Stimulated activated CD8-positive, alpha-beta memory T cell treated with anti-CD3 and anti-CD28 coated beads, Interleukin-2, amount 100 ng/mL, for 48 hours (primary cell): Measurements from ENCODE around the gene TLE4.
"Not testable (repeated sequence)": the region's sequence is repeated elsewhere in the genome, so short reads cannot be mapped to it uniquely, and the experiment has no call there.

Source experiments
- DNase-seq, 2 donors: peaks; one replicate each; pipeline ENCODE4 v3.0.0-alpha.2; 2020; ENCODE audit warnings: low read depth in 2 of 2

Gene TLE4

DNA sequence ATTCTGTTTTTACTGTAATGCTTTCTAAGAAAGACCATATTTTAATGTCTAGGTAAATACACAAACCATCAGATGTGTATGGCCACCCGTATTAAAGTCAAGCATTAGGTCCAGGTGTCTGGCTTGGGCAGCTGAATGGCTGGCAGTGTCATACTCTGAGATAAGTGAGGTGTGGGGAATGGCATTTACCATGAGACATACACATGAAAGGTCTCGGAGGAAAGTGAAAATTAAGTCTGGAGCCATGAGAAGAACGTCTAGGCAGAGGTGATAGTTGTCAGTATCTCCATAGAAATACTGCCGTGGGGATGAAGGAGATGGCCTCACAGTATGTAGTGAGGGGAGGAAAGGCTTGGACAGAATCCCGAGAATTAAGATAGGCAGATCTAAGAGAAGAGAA is 164.3 kb downstream of the TLE4 start:
- DNase-seq = no peak

DNA sequence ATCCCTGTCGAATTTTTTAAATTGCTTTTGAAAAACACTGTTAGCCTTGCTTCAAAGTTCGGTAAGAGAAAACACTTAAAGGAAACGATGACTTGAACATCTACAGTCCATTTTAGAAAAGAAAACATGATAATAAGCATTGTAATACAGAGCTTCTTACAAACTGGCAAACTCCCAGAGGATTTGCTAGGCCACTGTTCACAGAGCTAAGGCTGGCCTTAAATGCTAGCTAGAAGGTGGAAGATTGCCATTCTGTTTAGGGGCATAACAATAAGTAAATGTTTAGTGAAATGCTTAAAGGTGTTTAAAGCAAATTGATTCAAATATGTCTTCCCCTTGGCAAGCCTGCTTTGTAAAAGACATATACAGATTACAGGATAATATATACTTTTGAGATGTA is 169.6 kb downstream of the TLE4 start:
- no peak for DNase-seq

DNA sequence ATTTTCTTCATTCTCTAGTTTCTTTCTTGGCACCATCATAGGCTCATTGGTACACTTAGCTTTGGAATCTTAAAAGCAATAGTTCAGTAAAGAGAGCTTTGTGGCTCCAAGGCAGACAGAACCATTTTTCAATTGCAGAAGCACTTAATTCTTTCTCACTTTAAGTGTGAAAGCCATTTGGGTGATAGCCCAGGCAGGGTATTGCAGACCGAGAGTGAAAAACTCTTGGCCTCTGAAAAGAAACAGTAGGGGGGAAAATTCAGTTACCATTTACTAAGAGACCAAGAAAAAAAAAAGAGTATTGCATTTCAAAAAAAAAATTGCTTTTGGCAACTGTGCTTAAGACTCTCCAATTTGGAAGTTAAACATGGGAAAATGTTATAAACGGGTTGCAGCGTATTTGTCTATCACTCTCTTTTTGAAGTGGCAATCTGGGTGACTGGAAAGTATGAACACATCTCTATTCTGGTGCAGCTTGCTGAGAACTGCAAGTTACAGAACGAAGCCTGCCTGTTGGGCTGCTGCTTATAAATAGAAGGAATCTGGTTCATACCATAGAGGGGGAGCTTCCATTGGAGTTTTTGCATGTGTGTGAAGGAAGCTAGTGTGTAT is 170.5 kb downstream of the TLE4 start:
- no peak for DNase-seq

DNA sequence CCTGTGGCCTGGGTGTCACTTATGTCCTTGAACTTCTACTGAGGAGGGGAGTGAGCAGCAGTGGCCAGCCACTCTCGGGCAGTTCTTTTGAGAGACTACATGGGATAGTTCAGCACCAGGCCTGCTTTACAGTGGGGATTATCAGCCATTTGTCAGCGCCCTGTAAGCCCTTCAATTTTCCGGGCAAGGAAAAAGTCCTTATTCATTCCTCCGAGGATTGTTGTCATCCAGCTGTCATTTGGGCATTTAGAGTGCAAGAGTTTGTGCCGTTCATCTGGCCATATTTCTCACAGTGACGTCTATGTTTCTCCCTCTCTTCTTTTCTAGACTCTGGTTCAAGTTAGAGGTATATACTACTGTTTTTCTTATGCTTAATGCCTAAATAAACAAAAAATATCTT is 172.8 kb downstream of the TLE4 start:
- no peak for DNase-seq

DNA sequence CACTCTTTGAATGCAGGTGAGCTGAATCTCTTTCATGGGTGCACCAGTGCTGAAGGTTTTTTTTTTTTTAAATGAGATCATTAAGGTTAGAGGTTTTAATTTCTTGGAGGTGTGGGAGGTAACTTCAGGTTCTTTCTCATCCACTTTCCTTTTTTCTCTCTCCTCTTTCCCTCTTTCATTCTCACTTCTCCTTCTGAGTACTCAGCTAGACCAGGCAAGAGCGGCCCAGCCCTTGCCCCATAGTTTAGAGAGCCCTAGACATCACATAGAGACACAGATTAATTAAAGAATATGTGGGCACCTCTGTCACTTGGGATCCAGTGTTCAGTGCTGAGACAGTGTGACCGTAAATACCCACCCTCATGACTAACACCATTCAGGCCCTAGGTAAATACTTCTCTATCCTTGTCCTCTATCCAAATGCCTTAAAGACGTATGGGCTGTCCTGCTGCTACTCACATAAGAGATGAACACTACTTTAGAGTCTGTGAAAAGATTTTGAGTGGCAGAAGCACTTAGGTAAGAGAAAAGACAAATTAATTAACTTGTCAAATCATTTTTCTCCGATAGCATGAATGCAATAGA is 174.1 kb downstream of the TLE4 start:
- no peak for DNase-seq

DNA sequence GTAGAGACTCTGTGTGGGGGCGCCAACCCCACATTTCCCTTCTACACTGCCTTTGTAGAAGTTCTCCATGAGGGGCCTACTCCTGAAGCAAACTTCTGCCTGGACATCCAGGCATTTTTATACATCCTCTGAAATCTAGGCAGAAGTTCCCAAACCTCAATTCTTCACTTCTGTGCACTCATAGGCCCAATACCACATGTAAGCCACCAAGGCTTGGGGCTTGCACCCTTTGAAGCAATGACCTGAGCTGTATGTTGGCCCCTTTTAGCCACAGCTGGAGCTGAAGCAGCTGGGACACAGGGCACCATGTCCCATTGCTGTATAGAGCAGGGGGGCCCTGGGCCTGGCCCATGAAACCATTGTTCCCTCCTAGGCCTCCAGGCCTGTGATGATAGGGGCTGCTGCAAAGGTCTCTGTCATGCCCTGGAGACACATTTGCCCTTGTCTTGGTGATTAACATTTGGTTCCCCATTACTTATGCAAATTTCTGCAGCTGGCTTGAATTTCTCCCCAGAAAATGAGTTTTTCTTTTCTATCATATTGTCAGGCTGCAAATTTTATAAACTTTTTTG is 180.2 kb downstream of the TLE4 start:
- not testable (repeated sequence) for DNase-seq

DNA sequence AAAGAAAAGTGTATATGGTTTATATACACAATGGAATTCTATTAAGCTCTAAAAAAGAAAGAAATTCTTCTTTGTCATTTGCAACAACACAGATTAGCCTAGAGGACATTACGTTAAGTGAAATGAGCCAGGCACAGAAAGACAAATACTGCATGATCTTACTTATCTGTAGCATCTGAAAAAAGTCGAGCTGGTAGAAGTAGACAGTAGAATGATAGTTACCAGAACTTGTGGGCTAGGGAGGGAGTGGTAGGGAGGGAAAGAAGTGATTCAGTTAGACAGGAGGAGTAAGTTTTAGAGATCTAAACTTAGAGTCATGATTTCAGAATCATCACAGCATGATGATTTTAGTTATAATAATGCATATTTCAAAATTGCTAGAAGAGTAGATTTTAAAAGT is 184.6 kb downstream of the TLE4 start:
- no peak for DNase-seq

DNA sequence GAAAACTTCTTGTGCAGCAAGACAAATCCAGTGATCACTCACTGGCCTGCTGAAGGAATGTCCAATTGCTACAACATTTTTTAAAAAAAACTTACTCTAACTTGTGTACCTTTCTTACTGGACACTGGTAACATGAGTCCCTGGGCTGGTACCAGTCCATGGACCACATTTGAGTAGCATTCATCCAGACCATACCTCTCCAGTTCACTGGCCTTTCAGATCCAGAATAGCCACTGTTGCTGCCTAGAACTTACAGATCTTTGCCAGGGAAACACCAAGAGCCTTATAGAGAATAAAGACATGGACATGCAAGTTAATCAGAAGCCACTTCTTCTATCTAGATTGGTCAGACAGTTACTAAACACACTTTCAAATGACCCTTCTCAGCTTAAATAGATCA is 185.3 kb downstream of the TLE4 start:
- DNase-seq = no peak

DNA sequence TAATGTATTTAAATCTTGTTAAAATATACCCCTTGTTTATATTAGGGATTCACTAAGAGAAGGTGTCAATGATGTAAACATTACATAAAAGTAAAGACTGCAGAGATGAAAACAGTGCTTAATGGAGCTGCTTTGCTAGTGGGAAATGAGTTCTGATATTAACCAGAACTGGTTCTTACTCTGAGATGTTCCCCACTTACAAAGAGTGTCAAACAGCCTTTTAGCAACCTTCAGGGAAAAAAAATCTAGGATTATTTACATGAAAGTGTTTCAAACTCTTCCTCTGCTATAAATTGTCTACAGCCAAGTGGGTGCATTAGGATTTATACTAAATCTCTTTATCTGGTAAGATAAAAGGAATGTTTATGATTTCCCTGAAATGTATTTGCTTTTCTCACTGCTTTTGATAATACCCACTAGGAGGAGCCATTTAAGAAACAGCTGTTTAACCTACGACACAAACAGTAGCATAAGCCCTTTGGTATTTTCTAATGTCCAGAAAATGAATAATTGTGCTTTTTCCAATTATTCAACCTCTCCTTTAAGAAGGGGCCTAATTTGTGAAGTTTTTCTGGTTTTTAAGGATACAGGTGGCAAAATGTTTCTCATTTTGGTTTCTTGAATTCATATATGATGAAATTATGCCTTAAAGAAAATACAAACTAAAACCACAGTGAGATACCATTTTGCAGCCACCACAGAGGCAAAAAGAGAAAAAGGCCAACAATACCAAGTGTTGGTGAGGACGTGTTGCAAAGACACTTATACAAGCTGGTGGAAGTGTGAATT is 186.3 kb downstream of the TLE4 start:
- DNase-seq = no peak

DNA sequence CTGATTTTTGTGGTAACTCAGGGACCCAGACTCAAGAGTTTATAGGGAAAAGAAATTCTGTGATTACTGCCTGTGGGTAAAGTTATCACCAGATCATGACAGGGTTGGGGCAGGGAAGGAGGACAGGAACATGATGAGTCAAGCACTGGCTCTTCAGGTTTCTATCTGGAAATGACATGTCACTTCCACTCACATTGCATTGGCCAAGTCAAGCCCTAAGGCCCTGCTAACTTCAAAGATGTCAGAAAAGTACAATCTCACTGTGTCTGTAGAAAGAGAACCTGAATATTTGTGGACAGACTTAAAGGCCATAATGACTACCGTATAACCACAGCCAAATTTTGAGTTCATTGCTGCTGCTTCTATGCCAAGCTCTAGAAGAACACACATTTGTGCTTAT is 187.7 kb downstream of the TLE4 start:
- DNase-seq = no peak

DNA sequence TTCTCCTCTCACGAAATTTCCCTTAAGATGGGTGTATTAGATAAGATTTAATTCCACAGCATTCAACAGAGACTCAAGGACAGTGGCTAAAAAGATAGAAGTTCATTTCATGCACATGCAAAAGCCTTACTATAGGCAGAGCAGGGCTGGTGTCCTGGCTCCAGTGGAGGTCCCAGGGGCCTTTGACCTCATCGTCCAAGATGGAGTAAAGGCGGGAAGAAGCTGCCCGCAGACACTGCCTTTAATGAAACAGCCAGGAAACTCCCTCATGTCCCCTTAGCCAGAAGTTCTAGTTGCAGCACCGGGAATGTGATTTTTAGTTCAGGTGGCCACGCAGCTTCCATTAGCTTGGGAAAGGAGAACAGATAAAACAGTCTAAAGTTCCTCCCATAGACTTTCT is 190.3 kb downstream of the TLE4 start:
- DNase-seq = no peak

DNA sequence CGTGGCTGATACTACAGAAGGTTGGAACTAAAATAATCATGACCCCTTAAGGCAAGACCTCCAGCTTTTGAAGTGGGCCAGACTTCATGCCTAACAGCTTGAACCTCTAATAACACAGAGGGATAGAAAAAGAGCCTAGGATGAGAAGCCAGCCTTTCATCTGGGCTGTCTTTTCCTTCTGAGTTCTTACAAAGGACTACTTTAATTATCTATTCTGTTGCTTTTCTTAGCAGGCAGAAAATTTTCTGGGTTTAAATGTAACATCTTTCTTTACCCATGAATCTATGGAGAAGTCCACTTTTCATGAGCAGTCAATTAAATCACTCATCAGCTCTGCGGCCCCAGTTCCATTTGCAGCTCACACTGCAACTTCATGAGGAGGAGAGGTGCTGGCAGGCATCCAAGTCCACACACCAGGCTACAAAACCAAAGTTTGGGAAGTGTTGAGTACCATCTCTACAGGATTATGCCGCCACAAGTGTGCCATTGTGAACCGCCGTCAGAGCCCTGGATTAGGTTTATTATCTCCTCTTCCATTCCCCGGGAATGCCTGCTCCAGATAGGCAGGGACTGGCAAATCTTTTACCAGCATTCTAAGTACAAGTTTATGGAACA is 192.0 kb downstream of the TLE4 start:
- no peak for DNase-seq

DNA sequence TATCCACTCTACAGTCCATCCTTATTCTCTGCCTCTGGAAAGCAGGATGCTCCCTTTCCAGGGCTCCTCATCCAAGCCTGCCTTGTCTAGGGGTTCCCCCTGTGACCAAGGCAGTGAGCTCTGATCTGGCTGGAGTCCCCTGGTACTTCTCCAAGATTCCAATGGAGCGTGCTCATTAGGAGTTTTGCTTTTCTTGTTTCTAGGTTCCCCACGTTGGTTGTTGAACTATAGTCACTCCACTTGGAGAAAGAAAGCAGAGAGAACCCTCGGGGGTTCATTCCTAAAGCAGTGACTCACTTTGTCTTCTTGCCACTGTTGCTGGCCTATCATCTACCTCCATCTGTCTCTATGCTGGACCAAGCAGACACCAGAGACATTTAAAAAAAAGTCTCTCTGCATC is 192.6 kb downstream of the TLE4 start:
- DNase-seq = no peak

DNA sequence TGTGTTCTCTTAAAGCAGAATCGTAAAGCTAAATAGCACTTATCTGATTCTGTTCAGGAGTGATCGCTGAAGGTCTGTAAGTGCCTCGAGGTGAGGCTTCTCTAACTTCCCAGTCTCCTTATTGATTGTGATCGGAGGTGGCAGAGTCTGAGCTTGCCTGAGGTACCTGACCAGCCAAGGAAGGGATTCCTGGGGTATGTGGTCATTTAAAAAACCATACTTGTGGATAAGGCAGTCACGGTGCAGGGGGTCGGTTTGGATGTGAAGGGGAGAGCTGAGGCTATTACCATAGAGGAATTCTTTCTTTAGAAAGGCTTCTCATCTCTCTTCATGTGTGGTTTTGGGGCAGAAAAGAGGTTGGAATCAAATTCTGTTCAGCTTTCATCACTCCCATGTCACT is 193.7 kb downstream of the TLE4 start:
- DNase-seq = no peak

DNA sequence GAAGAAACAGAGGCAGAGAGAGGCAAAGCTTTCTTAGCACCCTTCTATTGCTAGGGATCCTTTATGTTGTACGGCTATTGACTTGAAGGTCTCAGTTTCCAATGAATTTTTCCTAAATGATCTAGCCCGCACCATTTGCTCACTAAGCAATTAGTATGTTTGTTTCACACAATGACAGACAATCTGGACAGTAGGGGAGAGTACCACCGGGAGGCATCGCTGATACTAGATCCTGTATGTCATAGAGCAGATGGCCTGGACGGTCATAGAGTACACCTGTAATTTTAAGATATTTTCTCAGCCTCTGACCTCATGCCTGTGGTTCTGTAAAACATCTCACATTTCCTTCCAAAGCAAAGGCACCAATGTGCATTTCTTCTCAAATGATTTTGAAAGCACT is 194.3 kb downstream of the TLE4 start:
- no peak for DNase-seq

DNA sequence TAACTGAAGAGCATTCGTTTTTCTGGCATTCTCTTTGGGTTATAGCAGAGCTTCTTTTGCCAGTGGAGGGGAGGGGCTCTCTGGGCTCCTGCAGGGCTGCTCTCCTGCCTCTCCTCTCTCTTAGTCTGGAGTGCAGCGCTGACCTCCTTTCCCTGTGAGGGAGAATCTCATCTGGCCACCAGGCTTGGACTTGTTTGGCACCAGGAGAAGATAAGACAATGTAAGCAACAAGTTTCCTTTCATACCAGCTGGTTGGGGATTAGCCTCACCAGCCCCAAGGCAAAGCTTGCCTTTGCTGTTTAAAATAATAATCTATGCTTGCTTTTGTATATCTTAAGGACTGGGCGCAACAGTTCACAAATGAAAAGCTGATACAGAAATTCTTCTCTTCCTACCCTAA is 196.4 kb downstream of the TLE4 start:
- no peak for DNase-seq

DNA sequence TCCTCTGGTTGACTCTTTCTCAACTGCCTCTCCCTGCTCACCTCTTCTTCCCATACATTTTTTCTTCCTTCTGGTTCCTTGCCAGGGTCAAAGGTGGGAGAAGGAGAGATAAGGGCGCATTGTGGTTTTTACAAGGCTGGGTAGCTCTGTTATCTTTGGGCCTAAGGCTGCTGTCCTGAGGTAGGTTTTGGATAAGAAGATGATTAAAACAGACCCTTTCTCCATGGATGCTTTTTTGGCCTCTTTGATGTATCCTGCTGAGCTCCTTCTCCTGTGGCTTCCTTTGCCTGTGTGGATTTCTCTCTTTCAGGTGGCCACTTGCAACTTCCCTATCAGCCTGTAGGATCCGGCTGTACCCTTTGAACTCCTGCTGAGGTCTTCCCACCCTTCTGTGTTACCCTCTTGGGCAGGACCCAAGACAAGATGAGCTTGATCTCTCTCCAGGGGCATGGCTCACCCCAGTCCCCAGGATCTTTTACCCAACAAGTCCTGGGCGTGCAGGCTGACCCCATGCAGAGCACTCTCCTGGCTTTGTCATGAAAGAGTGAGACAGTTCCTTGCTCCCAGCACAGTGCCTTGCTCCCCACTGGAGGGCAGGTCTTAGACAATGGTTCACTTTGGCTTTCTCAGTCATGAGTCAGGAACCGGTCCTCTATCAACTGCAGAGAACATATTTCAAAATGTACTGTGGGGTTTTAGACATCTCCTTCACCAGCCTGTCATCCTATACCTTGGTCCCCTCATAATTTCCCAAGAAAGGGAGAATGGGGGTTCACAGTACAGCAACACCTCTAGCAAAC is 197.9 kb downstream of the TLE4 start:
- DNase-seq = no peak

DNA sequence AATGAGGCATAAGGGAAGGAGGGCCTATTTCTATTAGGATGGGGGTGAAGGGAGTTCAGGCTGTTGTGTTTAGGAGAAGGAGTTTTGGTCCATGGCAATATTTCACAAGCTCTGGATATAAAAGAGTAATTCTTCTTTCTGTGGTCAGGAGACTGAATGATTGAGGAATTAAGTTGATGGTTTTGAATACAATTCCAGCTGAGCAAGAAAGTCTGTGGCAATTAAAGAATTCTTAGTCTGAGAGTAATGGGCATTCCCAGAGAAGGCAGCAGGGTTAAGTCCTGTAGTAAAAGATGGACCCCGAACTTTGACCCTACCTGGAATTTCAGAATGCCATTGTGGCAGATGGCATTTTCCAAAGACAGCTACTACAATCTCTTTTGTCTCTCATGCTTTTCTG is 202.6 kb downstream of the TLE4 start:
- DNase-seq = no peak
